ENCODE data around the gene ERCC1. TPM values are rescaled to one million over a fixed set of nuclear protein-coding genes. Genes with fewer than 3 reads are reported as not detected.
A peak's percentile ranks its signal among the peaks of the same experiment; 100 is the strongest.

The ERCC1 gene
- total and polyA plus RNA-seq, 2 of the 13 experiments (the other 11 are each of a cell fraction or from before 2014, with no cell fraction given) = 40.0 to 66.4 TPM

GRCh38 chr19:45370410-45371204 lies 53.1 kb downstream of the ERCC1 start, which contains the start of gene ERCC2 (continued):
- no peak for TF ChIP-seq BCL3 (CRISPR knock-in tag; IDR thresholded peaks at IDR 0.05)
- TF ChIP-seq ZNF160 (CRISPR knock-in tag; IDR thresholded peaks at IDR 0.05) = no peak
- no peak for TF ChIP-seq SMYD3 (CRISPR knock-in tag; IDR thresholded peaks at IDR 0.05)
- TF ChIP-seq CHD2 (IDR thresholded peaks at IDR 0.05; ENCODE audit: low read depth, low read length) = no peak; the same call in 1 of the 2 replicates
- no peak for TF ChIP-seq CENPT (CRISPR knock-in tag; IDR thresholded peaks at IDR 0.05; ENCODE audit: low read depth)
- TF ChIP-seq POLR2G (IDR thresholded peaks at IDR 0.05; ENCODE audit: low read depth, low read length) = peak; percentile 51; the same call in 1 of the 2 replicates
- TF ChIP-seq HNRNPLL (IDR thresholded peaks at IDR 0.05; ENCODE audit: low read depth, low read length, poor library complexity, severe bottlenecking) = no peak
- no peak for TF ChIP-seq ZNF274 (CRISPR knock-in tag; IDR thresholded peaks at IDR 0.05)
- no peak for TF ChIP-seq TGIF2 (CRISPR knock-in tag; IDR thresholded peaks at IDR 0.05)
- TF ChIP-seq NCOR1 (IDR thresholded peaks at IDR 0.05; ENCODE audit: borderline replicate concordance, low read length) = no peak
- TF ChIP-seq SOX13 (IDR thresholded peaks at IDR 0.05) = no peak
- TF ChIP-seq SOX13 (CRISPR knock-in tag; conservative IDR thresholded peaks at IDR 0.05 in 1 of 2, IDR thresholded peaks at IDR 0.05 in 1 of 2) = no peak
- no peak for TF ChIP-seq BATF2 (CRISPR knock-in tag; IDR thresholded peaks at IDR 0.05)
- peak; percentile 11; the same call in 1 of the 2 replicates for TF ChIP-seq ELF1 (CRISPR knock-in tag; IDR thresholded peaks at IDR 0.05)
- peak; percentile 45; the same call in 1 of the 2 replicates for TF ChIP-seq GMEB1 (CRISPR knock-in tag; IDR thresholded peaks at IDR 0.05; ENCODE audit: borderline replicate concordance)
- TF ChIP-seq PRDM15 (CRISPR knock-in tag; IDR thresholded peaks at IDR 0.05) = 0 out of 2 replicates have a peak, but pooled peaks have one; percentile 37
- no peak for TF ChIP-seq NFRKB (IDR thresholded peaks at IDR 0.05)
- TF ChIP-seq THRA (CRISPR knock-in tag; IDR thresholded peaks at IDR 0.05; ENCODE audit: borderline replicate concordance) = no peak
- TF ChIP-seq RFX5 (IDR thresholded peaks at IDR 0.05; ENCODE audit: low read depth, low read length) = peak; percentile 21; the same call in 1 of the 2 replicates
- peak; percentile 17; the same call in 1 of the 2 replicates for TF ChIP-seq ZNF547 (CRISPR knock-in tag; IDR thresholded peaks at IDR 0.05)
- TF ChIP-seq ZNF382 (CRISPR knock-in tag; IDR thresholded peaks at IDR 0.05; ENCODE audit: borderline replicate concordance) = no peak
